NCI-H1694 treated with DMSO at 0.1 percent for 48 hours (cell line): ENCODE results near the gene RNU5B-1.

Experiments
- DNase-seq: peaks from one replicate; lab custom pipeline; 2025; lab: John Stamatoyannopoulos, UW

Gene RNU5B-1

GRCh38 chr15:65328506-65329287 lies 24.2 kb downstream of the RNU5B-1 start:
- DNase-seq = no peak

GRCh38 chr15:65329288-65329983 lies 25.0 kb downstream of the RNU5B-1 start:
- DNase-seq = no peak

- DNase-seq = no peak
Measured at GRCh38 chr15:65329984-65330735, 25.7 kb downstream of the RNU5B-1 start.

- no peak for DNase-seq
Measured at GRCh38 chr15:65330934-65331645, 26.6 kb downstream of the RNU5B-1 start.

GRCh38 chr15:65331811-65332210 lies 27.3 kb downstream of the RNU5B-1 start:
- no peak for DNase-seq

- DNase-seq = no peak
Measured at GRCh38 chr15:65332391-65333147, 28.1 kb downstream of the RNU5B-1 start.

- DNase-seq = no peak
Measured at GRCh38 chr15:65333148-65333820, 28.8 kb downstream of the RNU5B-1 start.

- DNase-seq = no peak
Measured at GRCh38 chr15:65333856-65334255, 29.4 kb downstream of the RNU5B-1 start.

- DNase-seq = no peak
Measured at GRCh38 chr15:65334586-65335231, 30.2 kb downstream of the RNU5B-1 start.

- no peak for DNase-seq
Measured at GRCh38 chr15:65335278-65336055, 31.0 kb downstream of the RNU5B-1 start.

GRCh38 chr15:65336493-65337435 lies 32.3 kb downstream of the RNU5B-1 start:
- peak; percentile 76 for DNase-seq

GRCh38 chr15:65337436-65338070 lies 33.1 kb downstream of the RNU5B-1 start:
- DNase-seq = peak; percentile 32

GRCh38 chr15:65338366-65338765 lies 33.9 kb downstream of the RNU5B-1 start:
- no peak for DNase-seq

- DNase-seq = no peak
Measured at GRCh38 chr15:65338823-65339222, 34.3 kb downstream of the RNU5B-1 start.

- no peak for DNase-seq
Measured at GRCh38 chr15:65339416-65339815, 34.9 kb downstream of the RNU5B-1 start.

- no peak for DNase-seq
Measured at GRCh38 chr15:65339920-65340319, 35.4 kb downstream of the RNU5B-1 start.

GRCh38 chr15:65342493-65342892 lies 38.0 kb downstream of the RNU5B-1 start:
- no peak for DNase-seq
